OCI-LY1 (cell line): Measurements from ENCODE around the gene TYRO3.

Experiments used
- H2AFZ ChIP-seq: fragments of 200-600 bp; sonication (generic), shearing (Covaris generic); 2 replicates; pipeline ENCODE4 v1.6.0; 2014; ENCODE audit warnings: antibody characterized with exemption, mild to moderate bottlenecking, low read length
- H3F3A ChIP-seq: fragments of 200-600 bp; sonication (generic), shearing (Covaris generic); 2 replicates; pipeline ENCODE4 v1.6.0; 2014; ENCODE audit warnings: mild to moderate bottlenecking, antibody characterized with exemption, low read length, moderate library complexity; ENCODE audit not compliant: insufficient read depth
- H3K27ac ChIP-seq: fragments of 200-600 bp; sonication (generic); 2 replicates; pipeline ENCODE4 v1.5.1; 2014; ENCODE audit warnings: low read length, mixed run types, mild to moderate bottlenecking, low read depth; ENCODE audit not compliant: poor library complexity, severe bottlenecking
- H3K27me3 ChIP-seq: fragments of 200-600 bp; sonication (generic); 2 replicates; pipeline ENCODE4 v1.6.0; 2014; ENCODE audit warnings: antibody characterized with exemption, mild to moderate bottlenecking, low read length, moderate library complexity; ENCODE audit not compliant: insufficient read depth
- H3K36me3 ChIP-seq: fragments of 200-600 bp; sonication (generic); 2 replicates; pipeline ENCODE4 v1.6.1; 2014; ENCODE audit warnings: mild to moderate bottlenecking, antibody characterized with exemption, low read length, moderate library complexity, mixed read lengths; ENCODE audit not compliant: insufficient read depth
- H3K4me1 ChIP-seq: fragments of 200-600 bp; sonication (generic); 2 replicates; pipeline ENCODE4 v1.5.1; 2014; ENCODE audit warnings: mild to moderate bottlenecking, low read length, moderate library complexity; ENCODE audit not compliant: insufficient read depth, severe bottlenecking
- H3K4me2 ChIP-seq: fragments of 200-600 bp; sonication (generic), shearing (Covaris generic); 2 replicates; pipeline ENCODE4 v1.6.1; 2014; ENCODE audit warnings: low read length
- H3K4me3 ChIP-seq: fragments of 200-600 bp; sonication (generic); 2 replicates; pipeline ENCODE4 v1.5.1; 2014; ENCODE audit warnings: low read length, low read depth, mild to moderate bottlenecking, mixed read lengths; ENCODE audit not compliant: poor library complexity, severe bottlenecking
- H3K79me2 ChIP-seq: fragments of 200-600 bp; shearing (Covaris generic); 2 replicates; pipeline ENCODE4 v1.6.1; 2016; ENCODE audit warnings: mixed run types, low read length, mixed read lengths; ENCODE audit not compliant: insufficient read depth
- H3K9ac ChIP-seq: fragments of 200-600 bp; sonication (generic), shearing (Covaris generic); 2 replicates; pipeline ENCODE4 v1.6.1; 2014; ENCODE audit warnings: mild to moderate bottlenecking, low read length, mixed read lengths
- H3K9me2 ChIP-seq: fragments of 200-600 bp; sonication (generic), shearing (Covaris generic); 2 replicates; pipeline ENCODE4 v1.6.1; 2014; ENCODE audit warnings: low read depth, mild to moderate bottlenecking, low read length, mixed read lengths
- H3K9me3 ChIP-seq: fragments of 200-600 bp; shearing (Covaris generic); 2 replicates; pipeline ENCODE4 v1.6.1; 2014; ENCODE audit warnings: low read length, mixed read lengths
- H4K20me1 ChIP-seq: fragments of 200-600 bp; sonication (generic), shearing (Covaris generic); 2 replicates; pipeline ENCODE4 v1.6.0; 2016; ENCODE audit warnings: mild to moderate bottlenecking, low read length; ENCODE audit not compliant: insufficient read depth
- EZH2 ChIP-seq: fragments of 200-600 bp; sonication (generic), shearing (Covaris generic); IDR thresholded peaks from 2 replicates; pipeline ENCODE4 v1.8.0; 2017; ENCODE audit warnings: borderline replicate concordance, mixed run types, mild to moderate bottlenecking, antibody characterized with exemption, low read length, moderate library complexity, mixed read lengths
- TF ChIP-seq, protein P1 (sequence below): fragments of 200-600 bp; sonication (generic), shearing (Covaris generic); IDR thresholded peaks from 2 replicates; pipeline ENCODE4 v1.5.1; 2017; ENCODE audit warnings: mild to moderate bottlenecking, antibody characterized with exemption, low read length, moderate library complexity, mixed read lengths

Gene TYRO3

DNA sequence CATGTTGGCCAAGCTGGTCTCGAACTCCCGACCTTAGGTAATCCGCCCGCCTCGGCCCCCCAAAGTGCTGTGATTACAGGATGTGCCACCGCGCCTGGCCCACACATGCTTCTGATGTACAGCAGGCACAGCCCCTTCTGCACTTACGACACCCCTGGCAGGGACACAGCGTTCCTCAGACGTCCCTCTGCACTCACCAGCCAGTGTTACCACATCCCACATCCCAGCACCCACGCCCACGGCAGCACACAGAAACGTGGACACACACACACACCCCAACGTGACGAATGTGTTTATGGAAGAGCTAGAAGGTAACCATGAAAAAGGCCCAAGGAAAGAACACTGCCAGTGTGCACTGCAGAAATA, 14.4 kb upstream of the TYRO3 start:
- Histone ChIP-seq H3K4me1 (peaks cover 14% of the 10 kb centered on the region), H3K4me3 (peak overlapping the region; percentile 80), H4K20me1 (no peaks in the 10 kb centered on the region), H3K9me3 (no peaks in the 10 kb centered on the region), H3K4me2 (peak overlapping the region; percentile 95; the same call in 1 of the 2 replicates), H3K27ac (no peak overlapping the region), H2AFZ (no peak overlapping the region), H3K9me2 (no peaks in the 10 kb centered on the region), H3K9ac (peak overlapping the region; percentile 79; the same call in 1 of the 2 replicates), H3F3A (no peaks in the 10 kb centered on the region), H3K79me2 (0 out of 2 replicates have a peak, but pooled peaks cover 3% of the 10 kb centered on the region), H3K36me3 (no peaks in the 10 kb centered on the region), H3K27me3 (no peaks in the 10 kb centered on the region)
- TF ChIP-seq EZH2, result no peak
- TF ChIP-seq, protein P1, sequence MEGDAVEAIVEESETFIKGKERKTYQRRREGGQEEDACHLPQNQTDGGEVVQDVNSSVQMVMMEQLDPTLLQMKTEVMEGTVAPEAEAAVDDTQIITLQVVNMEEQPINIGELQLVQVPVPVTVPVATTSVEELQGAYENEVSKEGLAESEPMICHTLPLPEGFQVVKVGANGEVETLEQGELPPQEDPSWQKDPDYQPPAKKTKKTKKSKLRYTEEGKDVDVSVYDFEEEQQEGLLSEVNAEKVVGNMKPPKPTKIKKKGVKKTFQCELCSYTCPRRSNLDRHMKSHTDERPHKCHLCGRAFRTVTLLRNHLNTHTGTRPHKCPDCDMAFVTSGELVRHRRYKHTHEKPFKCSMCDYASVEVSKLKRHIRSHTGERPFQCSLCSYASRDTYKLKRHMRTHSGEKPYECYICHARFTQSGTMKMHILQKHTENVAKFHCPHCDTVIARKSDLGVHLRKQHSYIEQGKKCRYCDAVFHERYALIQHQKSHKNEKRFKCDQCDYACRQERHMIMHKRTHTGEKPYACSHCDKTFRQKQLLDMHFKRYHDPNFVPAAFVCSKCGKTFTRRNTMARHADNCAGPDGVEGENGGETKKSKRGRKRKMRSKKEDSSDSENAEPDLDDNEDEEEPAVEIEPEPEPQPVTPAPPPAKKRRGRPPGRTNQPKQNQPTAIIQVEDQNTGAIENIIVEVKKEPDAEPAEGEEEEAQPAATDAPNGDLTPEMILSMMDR, result no peak

DNA sequence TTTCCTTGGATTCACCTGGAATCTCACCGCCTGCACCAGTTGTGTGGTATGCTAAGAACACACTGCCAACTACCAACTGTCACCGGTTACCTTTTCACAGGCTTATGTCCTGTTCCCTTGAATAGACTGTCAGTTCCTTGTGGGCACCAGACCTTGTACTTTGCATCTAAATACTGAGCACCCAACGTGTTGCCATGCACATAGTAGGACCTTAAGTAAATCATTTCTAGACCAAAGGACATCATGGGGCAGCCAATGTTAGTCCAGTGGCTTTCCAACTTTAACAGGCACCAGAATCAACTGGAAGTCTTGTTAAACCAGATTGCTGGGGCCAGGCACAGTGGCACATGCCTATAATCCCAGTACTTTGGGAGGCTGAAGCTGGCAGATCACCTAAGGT, 13.8 kb upstream of the TYRO3 start:
- no peak for TF ChIP-seq EZH2
- TF ChIP-seq, protein P1, result no peak
- no peaks in the 10 kb centered on the region for H3K9me2 ChIP-seq
- peaks cover 14% of the 10 kb centered on the region for H3K4me1 ChIP-seq
- H3K4me3 ChIP-seq, result no peak overlapping the region
- no peak overlapping the region for H3K4me2 ChIP-seq
- H3K9me3 ChIP-seq, result no peaks in the 10 kb centered on the region
- H3K79me2 ChIP-seq, result 0 out of 2 replicates have a peak, but pooled peaks cover 3% of the 10 kb centered on the region
- H2AFZ ChIP-seq, result no peak overlapping the region
- no peaks in the 10 kb centered on the region for H3K27me3 ChIP-seq
- no peak overlapping the region for H3K27ac ChIP-seq
- no peaks in the 10 kb centered on the region for H4K20me1 ChIP-seq
- no peaks in the 10 kb centered on the region for H3K36me3 ChIP-seq
- no peaks in the 10 kb centered on the region for H3F3A ChIP-seq
- H3K9ac ChIP-seq, result no peak overlapping the region

DNA sequence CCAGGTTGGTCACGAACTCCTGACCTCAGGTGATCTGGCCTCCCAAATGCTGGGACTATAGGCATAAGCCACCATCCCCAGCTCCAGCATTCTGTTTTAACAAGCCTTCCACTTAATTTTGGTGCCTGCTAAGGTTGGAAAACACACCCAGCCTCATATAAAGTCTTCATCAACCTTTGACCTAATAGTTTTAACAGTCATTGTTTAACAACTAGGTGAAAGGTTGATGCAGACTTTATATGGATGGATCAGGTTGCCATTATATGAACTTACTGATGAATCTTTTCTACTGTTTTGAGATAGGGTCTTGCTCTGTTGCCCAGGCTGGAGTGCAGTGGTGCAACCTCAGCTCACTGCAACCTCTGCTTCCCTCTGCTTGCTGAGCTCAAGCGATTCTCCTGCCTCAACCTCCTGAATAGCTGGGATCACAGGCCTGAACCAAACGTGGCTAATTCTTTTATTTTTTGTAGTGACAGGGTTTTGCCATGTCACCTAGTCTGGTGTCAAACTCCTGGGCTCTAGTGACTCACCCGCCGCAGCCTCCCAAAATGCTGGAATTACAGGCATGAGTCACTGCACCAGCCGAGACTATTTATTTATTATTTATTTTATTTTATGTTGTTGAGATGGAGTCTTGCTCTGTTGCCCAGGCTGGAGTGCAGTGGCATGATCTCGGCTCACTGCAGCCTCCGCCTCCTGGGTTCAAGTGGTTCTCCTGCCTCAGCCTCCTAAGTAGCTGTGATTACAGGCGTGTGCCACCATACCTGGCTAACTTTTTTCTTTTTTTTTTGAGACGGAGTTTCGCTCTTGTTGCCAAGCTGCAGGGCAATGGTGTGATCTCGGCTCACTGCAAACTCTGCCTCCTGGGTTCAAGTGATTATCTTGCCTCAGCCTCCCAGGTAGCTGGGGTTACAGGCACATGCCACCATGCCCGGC, 11.9 kb upstream of the TYRO3 start:
- Histone ChIP-seq H3K79me2 (0 out of 2 replicates have a peak, but pooled peaks cover 3% of the 10 kb centered on the region), H3K9me3 (no peaks in the 10 kb centered on the region), H3K4me2 (no peak overlapping the region), H4K20me1 (no peaks in the 10 kb centered on the region), H3K27ac (no peak overlapping the region), H3F3A (no peaks in the 10 kb centered on the region), H3K4me3 (no peak overlapping the region), H2AFZ (no peak overlapping the region), H3K4me1 (peaks cover 14% of the 10 kb centered on the region), H3K27me3 (no peaks in the 10 kb centered on the region), H3K36me3 (no peaks in the 10 kb centered on the region), H3K9me2 (no peaks in the 10 kb centered on the region), H3K9ac (no peak overlapping the region)
- TF ChIP-seq, protein P1, result no peak
- TF ChIP-seq EZH2, result no peak
